Central memory CD8-positive, alpha-beta T cell (primary cell): ENCODE measurements around the gene ARHGEF25.

ENCODE experiments used
- ATAC-seq: fragments of 150-1000 bp; cut with Tn5 transposase; replicated peaks from 2 replicates; pipeline ENCODE4 v1.10.0; 2022; ENCODE audit warnings: mild to moderate bottlenecking, moderate FRiP score, moderate number of reproducible peaks; ENCODE audit not compliant: poor library complexity, severe bottlenecking; ENCODE audit errors: extremely low read depth
- DNase-seq, 2 donors: peaks; one replicate each; pipeline ENCODE4 v3.0.0; 2021; ENCODE audit warnings: low spot score in 2 of 2
- H3K27ac Mint-ChIP-seq: one replicate; pipeline ENCODE4 v1.8.0; 2022; ENCODE audit warnings: low read depth, mild to moderate bottlenecking, moderate library complexity, mixed read lengths
- H3K27me3 Mint-ChIP-seq: one replicate; pipeline ENCODE4 v1.8.0; 2022; ENCODE audit warnings: mixed read lengths
- H3K36me3 Mint-ChIP-seq: one replicate; pipeline ENCODE4 v1.8.0; 2022; ENCODE audit warnings: mild to moderate bottlenecking, moderate library complexity, mixed read lengths; ENCODE audit not compliant: insufficient read depth
- H3K4me1 Mint-ChIP-seq: one replicate; pipeline ENCODE4 v1.8.0; 2022; ENCODE audit warnings: mixed read lengths
- H3K4me3 Mint-ChIP-seq: one replicate; pipeline ENCODE4 v1.8.0; 2022; ENCODE audit warnings: mild to moderate bottlenecking, moderate library complexity, mixed read lengths
- H3K9me3 Mint-ChIP-seq: one replicate; pipeline ENCODE4 v1.8.0; 2022; ENCODE audit warnings: mixed read lengths

The ARHGEF25 gene

DNA sequence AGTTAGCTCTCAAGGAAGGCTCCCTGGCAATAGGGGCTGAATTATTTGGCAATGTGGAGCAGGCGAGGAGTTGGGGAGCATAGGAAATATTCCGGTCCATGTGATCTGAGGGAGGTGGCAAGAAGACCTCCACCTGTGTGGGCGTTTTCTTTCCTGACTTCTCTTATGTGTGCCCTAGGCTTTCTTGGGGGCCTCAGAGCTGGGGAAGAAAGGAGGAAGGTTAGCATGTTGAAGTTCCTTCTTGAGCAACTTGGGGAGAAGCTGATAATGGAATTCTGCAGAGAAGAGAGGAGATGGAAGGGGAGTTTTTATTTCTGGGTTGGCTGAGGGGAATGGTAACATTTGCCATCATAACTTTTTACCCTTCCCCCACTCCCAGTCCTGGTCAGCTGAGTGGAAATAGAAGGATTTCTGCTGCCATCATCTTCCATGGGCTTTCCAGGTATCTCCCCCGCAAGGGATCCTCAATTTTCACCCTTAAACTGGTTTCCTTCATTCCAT, 5.4 kb upstream of the ARHGEF25 start:
- Mint-ChIP-seq H3K27ac (peak overlapping the region; percentile 48), H3K36me3 (peaks cover 18% of the 10 kb centered on the region), H3K27me3 (no peaks in the 10 kb centered on the region), H3K9me3 (no peaks in the 10 kb centered on the region), H3K4me3 (peak overlapping the region; percentile 79), H3K4me1 (peaks cover 43% of the 10 kb centered on the region)
- DNase-seq = no peak
- ATAC-seq = no peak

DNA sequence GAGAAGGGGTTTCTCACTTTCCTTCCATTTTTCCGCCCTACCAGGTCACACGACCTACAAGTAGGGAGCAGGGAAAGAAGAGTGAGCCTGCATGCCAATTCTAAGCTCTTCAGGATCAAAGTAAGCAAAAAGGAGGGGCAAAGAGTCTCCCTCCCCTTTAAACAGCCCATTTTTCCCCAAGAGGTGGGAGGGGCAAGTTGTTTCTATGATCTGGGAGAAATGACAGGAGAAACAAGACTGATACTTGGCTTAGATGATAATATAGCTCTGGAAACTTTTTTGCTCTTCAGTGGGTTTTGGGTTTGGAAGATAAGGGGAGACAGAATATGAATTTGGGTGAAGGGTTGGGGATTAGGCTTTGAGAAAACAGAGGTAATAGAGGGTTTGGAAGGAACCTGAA, 4.8 kb upstream of the ARHGEF25 start:
- Mint-ChIP-seq H3K4me1 (peaks cover 43% of the 10 kb centered on the region), H3K9me3 (no peaks in the 10 kb centered on the region), H3K36me3 (peaks cover 15% of the 10 kb centered on the region), H3K27ac (no peak overlapping the region), H3K4me3 (no peak overlapping the region), H3K27me3 (no peaks in the 10 kb centered on the region)
- DNase-seq (no peak), ATAC-seq (no peak)

DNA sequence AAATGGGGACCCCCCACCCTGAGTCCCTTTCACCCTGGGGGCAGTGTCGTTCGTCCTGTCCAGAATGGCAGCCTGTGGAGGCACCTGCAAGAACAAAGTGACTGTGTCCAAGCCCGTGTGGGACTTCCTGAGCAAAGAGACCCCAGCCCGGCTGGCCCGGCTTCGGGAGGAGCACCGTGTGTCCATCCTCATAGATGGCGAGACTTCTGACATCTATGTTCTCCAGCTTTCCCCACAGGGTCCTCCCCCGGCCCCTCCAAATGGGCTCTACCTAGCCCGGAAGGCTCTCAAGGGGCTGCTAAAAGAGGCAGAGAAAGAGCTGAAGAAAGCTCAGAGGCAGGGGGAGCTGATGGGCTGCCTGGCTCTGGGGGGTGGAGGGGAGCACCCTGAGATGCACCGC, 4.4 kb upstream of the ARHGEF25 start:
- H3K4me1 Mint-ChIP-seq = peaks cover 43% of the 10 kb centered on the region
- H3K27ac Mint-ChIP-seq = no peak overlapping the region
- H3K36me3 Mint-ChIP-seq = peaks cover 12% of the 10 kb centered on the region
- DNase-seq = no peak
- no peaks in the 10 kb centered on the region for H3K9me3 Mint-ChIP-seq
- H3K27me3 Mint-ChIP-seq = no peaks in the 10 kb centered on the region
- no peak overlapping the region for H3K4me3 Mint-ChIP-seq
- no peak for ATAC-seq

DNA sequence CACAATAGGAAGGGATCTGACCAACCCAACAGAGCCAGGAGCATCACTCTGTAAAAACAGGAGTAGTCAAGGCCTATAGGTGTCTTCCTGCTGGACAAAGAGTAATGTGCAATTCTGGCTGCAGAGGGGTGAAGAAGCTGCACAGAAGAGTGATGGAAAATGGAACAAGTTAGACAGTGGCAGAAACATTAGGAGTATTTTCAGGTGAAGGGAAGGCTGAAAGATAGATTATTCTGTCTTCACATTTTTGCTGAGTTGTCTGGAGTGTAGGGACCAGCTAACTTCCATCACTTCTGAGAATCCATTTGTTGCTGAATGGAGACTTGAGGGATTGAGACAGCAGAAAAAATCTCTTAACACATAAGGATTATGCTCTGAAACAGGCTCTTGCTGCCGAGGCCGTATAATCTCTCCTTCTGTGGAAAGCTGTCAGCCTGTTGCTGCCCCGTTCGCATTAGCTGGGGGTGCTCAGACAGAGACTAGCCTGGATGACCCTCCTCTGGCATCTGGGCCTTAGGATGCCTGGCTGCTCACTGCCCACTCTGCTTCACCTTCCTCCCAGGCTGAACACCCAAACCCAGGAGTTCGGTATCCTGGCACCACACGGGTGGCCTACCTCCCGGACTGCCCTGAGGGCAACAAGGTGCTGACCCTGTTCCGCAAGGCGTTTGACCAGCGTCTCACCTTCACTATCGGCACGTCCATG, 3.1 kb upstream of the ARHGEF25 start:
- no peak for DNase-seq
- Mint-ChIP-seq H3K27ac (no peak overlapping the region), H3K27me3 (peaks cover 12% of the 10 kb centered on the region), H3K9me3 (no peaks in the 10 kb centered on the region), H3K4me1 (peaks cover 34% of the 10 kb centered on the region), H3K36me3 (peaks cover 6% of the 10 kb centered on the region), H3K4me3 (no peak overlapping the region)
- no peak for ATAC-seq

DNA sequence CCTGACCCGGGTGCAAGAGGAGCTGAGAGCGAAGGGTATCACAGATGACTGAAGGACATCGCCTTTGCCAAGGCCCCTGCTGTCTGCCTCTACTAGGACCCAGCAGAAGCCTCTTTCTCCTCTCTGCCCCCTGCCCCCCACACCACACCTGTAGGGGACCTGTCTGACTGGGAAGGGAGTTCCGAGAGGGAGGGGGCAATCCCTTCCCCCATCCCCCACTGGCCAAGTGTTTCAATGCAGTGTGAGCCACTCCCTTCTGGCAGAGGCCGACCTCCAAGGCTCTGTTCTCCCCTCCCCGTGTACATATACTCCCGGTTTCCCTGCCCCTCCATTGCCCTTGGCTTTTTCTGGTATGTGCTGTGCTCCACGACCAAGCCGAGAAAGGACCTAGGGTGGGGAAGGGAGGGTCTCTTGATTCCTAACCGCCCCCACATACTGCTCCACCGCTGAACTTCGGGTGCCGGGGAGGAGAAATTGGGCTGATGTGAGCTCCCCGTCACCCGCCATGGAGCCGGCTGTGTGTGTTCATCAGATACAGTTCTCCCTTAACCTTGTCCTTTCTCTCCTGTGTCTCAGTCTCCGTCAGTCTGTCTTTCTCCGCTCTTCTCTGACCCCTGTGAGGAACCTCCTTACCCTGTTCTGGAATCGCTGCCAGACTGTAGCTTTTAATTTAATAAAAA, 2.0 kb upstream of the ARHGEF25 start:
- Mint-ChIP-seq H3K27me3 (peaks cover 23% of the 10 kb centered on the region), H3K9me3 (no peaks in the 10 kb centered on the region), H3K36me3 (peaks cover 5% of the 10 kb centered on the region), H3K4me3 (no peak overlapping the region), H3K4me1 (peaks cover 23% of the 10 kb centered on the region), H3K27ac (no peak overlapping the region)
- ATAC-seq = no peak
- DNase-seq = no peak

DNA sequence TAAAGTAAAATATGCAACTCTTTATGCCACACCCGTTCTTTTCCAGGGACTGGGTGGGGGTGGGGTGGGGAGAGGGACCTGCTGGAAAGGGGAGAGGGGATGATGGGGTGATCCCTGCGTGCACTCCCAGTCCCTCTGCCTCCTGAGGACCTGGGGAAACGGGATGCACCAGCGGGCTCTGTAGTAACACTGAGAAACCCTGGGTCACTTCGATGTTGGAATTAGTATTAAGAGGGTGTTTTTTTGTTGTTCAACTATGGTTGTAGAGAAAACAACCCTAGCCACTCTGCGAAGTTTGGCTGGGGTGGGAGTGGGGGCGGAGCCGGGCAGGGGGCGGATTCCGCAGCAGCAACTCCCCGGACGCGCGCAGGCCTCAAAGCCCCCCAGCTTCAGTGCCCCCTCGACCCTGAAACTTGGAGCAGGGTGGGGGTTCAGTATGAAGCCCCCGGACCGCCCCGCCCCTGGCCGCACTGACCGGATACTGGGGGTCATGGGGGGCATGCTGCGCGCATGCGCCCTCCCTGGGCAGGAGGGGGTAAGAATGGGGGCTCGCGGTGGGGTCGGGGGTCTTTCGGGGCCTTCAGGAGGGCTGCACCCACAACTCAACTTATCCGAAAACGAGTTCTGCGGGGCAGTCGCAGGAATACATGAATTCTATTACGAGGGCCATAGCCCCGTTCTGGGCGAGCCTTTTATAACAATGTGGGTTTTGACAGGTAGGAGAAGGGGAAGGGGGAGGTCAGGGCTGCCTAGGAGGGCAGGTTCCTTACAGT, 1.3 kb upstream of the ARHGEF25 start:
- Mint-ChIP-seq H3K4me1 (peaks cover 17% of the 10 kb centered on the region), H3K27ac (no peak overlapping the region), H3K4me3 (peak overlapping the region; percentile 55), H3K36me3 (peaks cover 5% of the 10 kb centered on the region), H3K27me3 (peaks cover 29% of the 10 kb centered on the region), H3K9me3 (no peaks in the 10 kb centered on the region)
- ATAC-seq (no peak), DNase-seq (no peak)

DNA sequence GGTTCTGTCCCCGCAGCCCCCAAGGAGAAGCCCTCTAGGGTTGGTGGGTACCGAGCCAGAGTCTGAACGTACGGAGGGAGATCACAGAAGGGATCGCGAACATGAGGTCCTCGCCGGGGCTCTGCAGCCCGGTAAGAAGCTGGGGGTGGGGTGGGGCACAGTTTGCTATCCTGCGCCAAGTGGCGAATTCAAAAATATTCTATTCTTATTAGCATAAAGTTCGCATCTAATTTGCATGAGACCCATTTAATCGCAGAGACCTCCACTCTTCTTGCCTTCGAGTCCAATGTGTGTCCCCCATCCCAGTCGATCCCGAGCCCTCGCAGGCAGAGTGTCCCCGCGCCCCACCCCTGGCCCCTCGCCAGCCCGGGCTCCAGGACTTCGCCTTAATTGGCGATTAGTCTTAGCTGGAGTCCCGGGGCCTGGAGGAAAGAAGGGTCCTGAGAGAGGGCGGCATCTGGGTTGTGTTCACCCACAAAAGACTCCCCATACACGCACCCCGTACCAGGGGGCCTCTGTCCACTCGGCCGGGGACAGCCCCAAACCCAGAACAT, 604 bp upstream of the ARHGEF25 start:
- peaks cover 36% of the 10 kb centered on the region for H3K27me3 Mint-ChIP-seq
- no peaks in the 10 kb centered on the region for H3K9me3 Mint-ChIP-seq
- H3K27ac Mint-ChIP-seq = no peak overlapping the region
- H3K36me3 Mint-ChIP-seq = peaks cover 5% of the 10 kb centered on the region
- H3K4me1 Mint-ChIP-seq = peaks cover 10% of the 10 kb centered on the region
- peak; percentile 26 for ATAC-seq
- no peak for DNase-seq
- peak overlapping the region; percentile 55 for H3K4me3 Mint-ChIP-seq

DNA sequence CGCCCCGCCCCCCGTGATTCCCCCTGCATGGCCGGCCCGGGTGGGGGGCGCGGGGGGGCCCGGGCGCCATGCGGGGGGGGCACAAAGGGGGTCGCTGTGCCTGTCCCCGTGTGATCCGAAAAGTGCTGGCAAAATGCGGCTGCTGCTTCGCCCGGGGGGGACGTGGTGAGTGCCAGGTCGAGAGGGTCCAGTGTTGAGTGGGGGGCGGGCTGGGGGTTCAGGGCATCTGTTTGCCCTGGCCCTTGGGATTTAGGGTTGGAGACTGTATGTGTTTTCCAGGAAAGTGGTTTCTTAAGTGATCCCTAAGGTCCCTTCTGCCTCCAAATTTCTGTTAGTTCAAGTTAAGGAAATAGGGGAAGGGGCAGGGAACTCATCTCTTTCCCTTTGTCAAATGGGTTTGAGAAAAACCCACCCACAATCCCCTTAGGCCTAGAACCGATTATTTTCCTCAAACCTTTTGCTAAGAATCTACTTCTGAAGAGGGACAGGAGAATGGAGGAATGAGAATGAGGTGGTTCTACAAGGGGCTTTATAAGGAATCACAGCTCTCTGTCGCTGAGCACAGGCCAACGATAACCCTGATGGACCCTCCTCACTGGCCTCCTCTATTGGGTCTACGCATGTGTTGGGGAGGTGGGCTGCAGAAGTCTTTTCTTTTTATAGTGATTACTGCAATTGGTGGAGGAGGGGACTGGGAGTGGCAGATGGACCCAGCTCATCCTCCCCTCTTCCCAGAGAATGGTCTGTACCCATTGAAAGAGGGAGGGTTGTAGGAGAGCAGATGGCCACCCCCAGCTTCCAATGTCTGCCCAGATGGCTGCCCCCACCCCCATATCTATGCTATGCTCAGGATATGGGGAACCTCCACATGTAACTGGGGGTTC, 834 bp downstream of the ARHGEF25 start:
- Mint-ChIP-seq H3K4me1 (peaks cover 5% of the 10 kb centered on the region), H3K27me3 (peaks cover 44% of the 10 kb centered on the region), H3K9me3 (no peaks in the 10 kb centered on the region), H3K36me3 (peaks cover 4% of the 10 kb centered on the region), H3K27ac (no peak overlapping the region), H3K4me3 (peak overlapping the region; percentile 55)
- no peak for ATAC-seq
- DNase-seq = no peak

DNA sequence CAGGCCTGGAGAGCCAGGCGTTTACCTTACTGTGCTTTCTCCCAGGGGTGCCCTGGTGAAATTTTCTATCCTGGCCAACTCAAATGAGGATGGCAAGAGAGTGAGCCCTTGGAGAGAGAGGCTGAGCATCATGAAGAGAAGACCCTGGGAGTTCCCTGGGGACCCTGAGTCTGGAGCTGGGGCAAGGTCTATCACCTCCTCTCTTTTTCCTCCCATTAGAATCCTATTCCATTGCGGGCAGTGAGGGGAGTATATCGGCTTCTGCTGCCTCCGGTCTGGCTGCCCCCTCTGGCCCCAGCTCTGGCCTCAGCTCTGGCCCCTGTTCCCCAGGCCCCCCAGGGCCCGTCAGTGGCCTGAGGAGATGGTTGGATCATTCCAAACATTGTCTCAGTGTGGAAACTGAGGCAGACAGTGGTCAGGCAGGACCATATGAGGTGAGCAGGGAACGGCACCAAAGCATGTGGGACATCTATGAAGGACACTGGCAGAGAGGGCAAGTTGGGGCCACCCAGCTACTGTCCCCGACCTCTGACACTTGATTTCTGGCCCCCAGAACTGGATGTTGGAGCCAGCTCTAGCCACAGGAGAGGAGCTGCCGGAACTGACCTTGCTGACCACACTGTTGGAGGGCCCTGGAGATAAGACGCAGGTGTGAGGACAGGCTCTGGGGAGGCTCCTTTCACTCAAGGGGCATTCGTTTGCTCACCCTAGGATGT, 1.6 kb downstream of the ARHGEF25 start:
- H3K4me1 Mint-ChIP-seq = peaks cover 5% of the 10 kb centered on the region
- ATAC-seq (no peak), DNase-seq (no peak)
- H3K9me3 Mint-ChIP-seq = no peaks in the 10 kb centered on the region
- peaks cover 52% of the 10 kb centered on the region for H3K27me3 Mint-ChIP-seq
- H3K36me3 Mint-ChIP-seq = peaks cover 4% of the 10 kb centered on the region
- no peak overlapping the region for H3K27ac Mint-ChIP-seq
- H3K4me3 Mint-ChIP-seq = peak overlapping the region; percentile 55

DNA sequence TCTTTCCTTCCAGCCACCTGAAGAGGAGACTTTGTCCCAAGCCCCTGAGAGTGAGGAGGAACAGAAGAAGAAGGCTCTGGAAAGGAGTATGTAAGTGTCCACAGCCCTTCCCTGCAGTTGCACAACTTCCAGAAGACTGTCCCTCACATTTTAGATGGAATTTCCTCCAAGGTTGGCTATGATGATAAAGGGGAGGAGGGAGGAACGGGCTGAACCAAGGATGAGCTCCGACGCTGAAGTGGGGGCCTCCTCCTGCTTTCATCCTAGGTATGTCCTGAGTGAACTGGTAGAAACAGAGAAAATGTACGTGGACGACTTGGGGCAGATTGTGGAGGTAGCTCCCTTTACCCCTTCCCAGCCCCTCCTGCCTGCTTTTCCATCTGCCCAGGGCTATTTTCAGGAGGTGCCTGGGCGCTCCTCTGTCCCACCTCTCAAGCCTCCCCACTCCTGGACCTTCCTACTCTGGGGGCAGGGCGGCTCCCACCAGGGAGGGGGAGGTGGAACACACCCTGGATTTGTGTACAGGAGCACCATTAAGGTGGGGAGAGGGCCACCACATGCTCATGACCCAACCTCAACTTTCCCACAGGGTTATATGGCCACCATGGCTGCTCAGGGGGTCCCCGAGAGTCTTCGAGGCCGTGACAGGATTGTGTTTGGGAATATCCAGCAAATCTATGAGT, 2.3 kb downstream of the ARHGEF25 start:
- ATAC-seq = no peak

More for the DNA sequence above, 2.3 kb downstream of the ARHGEF25 start:
- no peaks in the 10 kb centered on the region for H3K9me3 Mint-ChIP-seq
- H3K4me1 Mint-ChIP-seq = peaks cover 5% of the 10 kb centered on the region
- peaks cover 3% of the 10 kb centered on the region for H3K36me3 Mint-ChIP-seq
- H3K27me3 Mint-ChIP-seq = peaks cover 59% of the 10 kb centered on the region
- no peak for DNase-seq
- no peak overlapping the region for H3K27ac Mint-ChIP-seq
- no peak overlapping the region for H3K4me3 Mint-ChIP-seq
